ENCODE measurements around the gene QSOX2. TPM values are rescaled to one million over a fixed set of nuclear protein-coding genes. Genes with fewer than 3 reads are reported as not detected.

Gene QSOX2
- total RNA-seq, 1 experiment from 2014 or later, result 34.6 TPM

DNA sequence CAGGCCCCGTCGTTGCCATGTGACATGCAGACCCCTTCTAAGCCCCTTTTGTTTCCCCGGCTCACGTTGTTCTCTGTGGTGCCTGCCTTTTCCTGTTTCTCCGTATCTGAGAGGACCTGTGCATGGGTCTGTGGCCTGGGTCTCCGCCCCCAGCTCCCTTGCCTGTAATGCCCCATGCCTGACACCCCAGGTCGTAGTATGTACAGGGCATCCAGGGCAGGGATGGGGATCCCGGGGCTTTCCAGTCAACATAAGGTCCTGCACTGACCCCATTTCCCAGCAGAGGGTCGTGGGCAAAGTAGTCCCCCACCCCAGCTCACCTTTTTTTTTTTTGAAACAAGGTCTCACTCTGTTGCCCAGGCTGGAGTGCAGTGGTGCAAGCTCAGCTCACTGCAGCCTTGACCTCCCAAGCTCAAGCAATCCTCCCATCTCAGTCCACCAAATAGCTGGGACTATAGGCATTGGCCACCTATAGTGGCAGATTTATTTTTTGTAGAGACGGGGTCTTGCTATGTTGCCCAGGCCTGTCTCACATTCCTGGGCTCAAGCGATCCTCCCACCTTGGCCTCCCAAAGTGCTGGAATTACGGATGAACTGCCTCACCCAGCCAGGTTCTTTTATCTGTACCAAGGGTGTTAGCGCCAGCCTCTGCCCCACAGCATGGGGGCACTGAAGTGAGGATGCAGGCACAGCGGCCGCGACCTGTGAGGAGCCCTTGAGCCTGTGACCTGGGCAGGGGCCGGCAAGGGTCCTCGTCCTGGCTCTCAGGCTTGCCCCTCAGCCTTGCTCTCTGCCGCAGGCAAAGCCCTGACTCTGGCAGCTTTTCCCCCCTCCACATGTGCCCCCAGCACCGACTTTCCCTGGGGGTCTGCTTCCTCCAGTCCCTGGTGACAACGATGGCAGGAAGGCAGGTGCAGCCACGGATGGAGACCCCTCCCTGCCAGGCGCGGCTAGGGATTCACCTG lies 19.1 kb upstream of the QSOX2 start:
- Histone ChIP-seq H3K4me2 (ENCODE audit: low read length) (no peak overlapping the region), H3K79me2 (ENCODE audit: insufficient read depth, low read length) (no peaks in the 10 kb centered on the region), H3K27ac (ENCODE audit: low read depth, low read length) (no peak overlapping the region), H2AFZ (ENCODE audit: low read depth, low read length, poor library complexity, severe bottlenecking) (no peak overlapping the region), H3K4me1 (ENCODE audit: control insufficient read depth in 1 of 2, insufficient read depth in 2 of 2, low read length in 2 of 2) (peaks cover 3 to 19% of the 10 kb centered on the region in 2 experiments; a peak in 2 of 4 replicates), H4K20me1 (ENCODE audit: insufficient read depth) (no peaks in the 10 kb centered on the region), H3K9ac (ENCODE audit: low read length) (no peak overlapping the region), H3K27me3 (ENCODE audit: insufficient read depth, low read length) (no peaks in the 10 kb centered on the region), H3K36me3 (ENCODE audit: control insufficient read depth in 1 of 2, insufficient read depth in 2 of 2, low read length in 2 of 2) (no peaks in the 10 kb centered on the region), H3K9me3 (ENCODE audit: control insufficient read depth in 1 of 2, insufficient read depth in 1 of 2, low read depth in 1 of 2, low read length in 2 of 2) (no peaks in the 10 kb centered on the region), H3K9me2 (ENCODE audit: insufficient read depth) (no peaks in the 10 kb centered on the region), H3K4me3 (replicated peaks in 1 of 2; ENCODE audit: low read depth in 1 of 2, low read length in 2 of 2) (no peak overlapping the region)
- DNase-seq (ENCODE audit: low read depth, low spot score) (no peak), ATAC-seq (no peak)
- CTCF ChIA-PET, result no interaction called here
- BruUV-seq (replicated peaks), result no TSS peak
- RAD21 ChIA-PET (ENCODE audit: low non-redundant PET in 1 of 2, low total read pairs in 2 of 2, uncharacterized antibody in 2 of 2, unreplicated experiment in 2 of 2), result no interaction called here
- TF ChIP-seq EZH2 (IDR thresholded peaks at IDR 0.05) (no peak), ZNF274 (IDR thresholded peaks at IDR 0.05; ENCODE audit: low read depth, low read length) (no peak), FOSL1 (IDR thresholded peaks at IDR 0.05; ENCODE audit: low read depth) (no peak), SIN3A (IDR thresholded peaks at IDR 0.05; ENCODE audit: low read depth) (no peak), CEBPB (IDR thresholded peaks at IDR 0.05; ENCODE audit: low read depth) (no peak), ELF1 (IDR thresholded peaks at IDR 0.05; ENCODE audit: borderline replicate concordance, low read depth) (no peak), SRF (IDR thresholded peaks at IDR 0.05; ENCODE audit: low read depth) (no peak), SP1 (IDR thresholded peaks at IDR 0.05; ENCODE audit: low read depth) (no peak)
- POLR2A ChIA-PET, result no interaction called here
- intact Hi-C loops (cut with micrococcal nuclease), result loop anchor here (5.0 kb wide), 1 partner anchor 92 kb away; no protein-coding TSS in a partner anchor

DNA sequence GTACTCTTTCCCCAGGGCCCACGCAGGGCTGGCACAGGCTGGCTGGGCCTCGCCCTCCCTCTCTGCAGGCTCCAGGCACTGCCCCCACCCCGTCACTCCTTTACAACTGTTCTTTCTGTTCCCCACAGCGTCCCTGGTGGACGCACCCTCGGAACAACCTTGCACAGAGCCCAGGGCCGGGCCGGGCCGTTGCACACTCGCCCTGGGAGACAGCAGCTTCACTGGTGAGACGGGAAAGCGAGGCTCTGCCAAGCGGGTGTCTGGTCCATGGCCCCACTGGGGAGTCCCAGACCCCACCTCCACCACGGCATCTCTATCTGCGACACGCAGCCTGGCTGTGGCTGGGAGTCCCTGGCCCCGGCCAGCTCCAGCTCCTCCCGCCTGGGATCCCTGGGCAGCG lies 18.4 kb upstream of the QSOX2 start:
- BruUV-seq (replicated peaks), result no TSS peak
- Histone ChIP-seq H3K9me2 (ENCODE audit: insufficient read depth) (no peaks in the 10 kb centered on the region), H3K27ac (ENCODE audit: low read depth, low read length) (no peak overlapping the region), H3K4me1 (ENCODE audit: control insufficient read depth in 1 of 2, insufficient read depth in 2 of 2, low read length in 2 of 2) (peaks cover 3 to 19% of the 10 kb centered on the region in 2 experiments; a peak in 2 of 4 replicates), H3K4me2 (ENCODE audit: low read length) (no peak overlapping the region), H3K79me2 (ENCODE audit: insufficient read depth, low read length) (no peaks in the 10 kb centered on the region), H3K27me3 (ENCODE audit: insufficient read depth, low read length) (no peaks in the 10 kb centered on the region), H3K9ac (ENCODE audit: low read length) (no peak overlapping the region), H3K9me3 (ENCODE audit: control insufficient read depth in 1 of 2, insufficient read depth in 1 of 2, low read depth in 1 of 2, low read length in 2 of 2) (no peaks in the 10 kb centered on the region), H4K20me1 (ENCODE audit: insufficient read depth) (no peaks in the 10 kb centered on the region), H3K36me3 (ENCODE audit: control insufficient read depth in 1 of 2, insufficient read depth in 2 of 2, low read length in 2 of 2) (no peaks in the 10 kb centered on the region), H2AFZ (ENCODE audit: low read depth, low read length, poor library complexity, severe bottlenecking) (no peak overlapping the region), H3K4me3 (replicated peaks in 1 of 2; ENCODE audit: low read depth in 1 of 2, low read length in 2 of 2) (no peak overlapping the region)
- intact Hi-C loops (cut with micrococcal nuclease), result no loop called here
- ChIA-PET POLR2A (no interaction called here), RAD21 (ENCODE audit: low non-redundant PET in 1 of 2, low total read pairs in 2 of 2, uncharacterized antibody in 2 of 2, unreplicated experiment in 2 of 2) (no interaction called here), CTCF (no interaction called here)
- peak; percentile 20; the same call in 1 of the 2 replicates for ATAC-seq
- TF ChIP-seq ZFX (IDR thresholded peaks at IDR 0.05) (no peak), YY1 (IDR thresholded peaks at IDR 0.05; ENCODE audit: extremely low read depth, insufficient replicate concordance, low read depth, low read length) (no peak), EGR1 (IDR thresholded peaks at IDR 0.05; ENCODE audit: low read depth) (no peak), FOSL1 (IDR thresholded peaks at IDR 0.05; ENCODE audit: low read depth) (no peak), POLR2AphosphoS5 (IDR thresholded peaks at IDR 0.05; ENCODE audit: low read depth, low read length) (no peak)
- TF ChIP-seq, protein P1, sequence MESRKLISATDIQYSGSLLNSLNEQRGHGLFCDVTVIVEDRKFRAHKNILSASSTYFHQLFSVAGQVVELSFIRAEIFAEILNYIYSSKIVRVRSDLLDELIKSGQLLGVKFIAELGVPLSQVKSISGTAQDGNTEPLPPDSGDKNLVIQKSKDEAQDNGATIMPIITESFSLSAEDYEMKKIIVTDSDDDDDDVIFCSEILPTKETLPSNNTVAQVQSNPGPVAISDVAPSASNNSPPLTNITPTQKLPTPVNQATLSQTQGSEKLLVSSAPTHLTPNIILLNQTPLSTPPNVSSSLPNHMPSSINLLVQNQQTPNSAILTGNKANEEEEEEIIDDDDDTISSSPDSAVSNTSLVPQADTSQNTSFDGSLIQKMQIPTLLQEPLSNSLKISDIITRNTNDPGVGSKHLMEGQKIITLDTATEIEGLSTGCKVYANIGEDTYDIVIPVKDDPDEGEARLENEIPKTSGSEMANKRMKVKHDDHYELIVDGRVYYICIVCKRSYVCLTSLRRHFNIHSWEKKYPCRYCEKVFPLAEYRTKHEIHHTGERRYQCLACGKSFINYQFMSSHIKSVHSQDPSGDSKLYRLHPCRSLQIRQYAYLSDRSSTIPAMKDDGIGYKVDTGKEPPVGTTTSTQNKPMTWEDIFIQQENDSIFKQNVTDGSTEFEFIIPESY (IDR thresholded peaks at IDR 0.05; ENCODE audit: extremely low read depth, insufficient replicate concordance, low read length), result no peak
- TF ChIP-seq, protein P2, sequence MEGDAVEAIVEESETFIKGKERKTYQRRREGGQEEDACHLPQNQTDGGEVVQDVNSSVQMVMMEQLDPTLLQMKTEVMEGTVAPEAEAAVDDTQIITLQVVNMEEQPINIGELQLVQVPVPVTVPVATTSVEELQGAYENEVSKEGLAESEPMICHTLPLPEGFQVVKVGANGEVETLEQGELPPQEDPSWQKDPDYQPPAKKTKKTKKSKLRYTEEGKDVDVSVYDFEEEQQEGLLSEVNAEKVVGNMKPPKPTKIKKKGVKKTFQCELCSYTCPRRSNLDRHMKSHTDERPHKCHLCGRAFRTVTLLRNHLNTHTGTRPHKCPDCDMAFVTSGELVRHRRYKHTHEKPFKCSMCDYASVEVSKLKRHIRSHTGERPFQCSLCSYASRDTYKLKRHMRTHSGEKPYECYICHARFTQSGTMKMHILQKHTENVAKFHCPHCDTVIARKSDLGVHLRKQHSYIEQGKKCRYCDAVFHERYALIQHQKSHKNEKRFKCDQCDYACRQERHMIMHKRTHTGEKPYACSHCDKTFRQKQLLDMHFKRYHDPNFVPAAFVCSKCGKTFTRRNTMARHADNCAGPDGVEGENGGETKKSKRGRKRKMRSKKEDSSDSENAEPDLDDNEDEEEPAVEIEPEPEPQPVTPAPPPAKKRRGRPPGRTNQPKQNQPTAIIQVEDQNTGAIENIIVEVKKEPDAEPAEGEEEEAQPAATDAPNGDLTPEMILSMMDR (IDR thresholded peaks at IDR 0.05 in 2 of 3, conservative IDR thresholded peaks at IDR 0.05 in 1 of 3; ENCODE audit: borderline replicate concordance in 1 of 3, insufficient read depth in 1 of 3, low read depth in 2 of 3, low read length in 2 of 3), result peak in 2 of 3 experiments; percentile 8 to 24; a peak in 2 of 6 replicates
- TF ChIP-seq, protein P3, sequence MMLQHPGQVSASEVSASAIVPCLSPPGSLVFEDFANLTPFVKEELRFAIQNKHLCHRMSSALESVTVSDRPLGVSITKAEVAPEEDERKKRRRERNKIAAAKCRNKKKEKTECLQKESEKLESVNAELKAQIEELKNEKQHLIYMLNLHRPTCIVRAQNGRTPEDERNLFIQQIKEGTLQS (IDR thresholded peaks at IDR 0.05), result no peak
- DNase-seq (ENCODE audit: low read depth, low spot score), result no peak
